HL-60 (cell line): ENCODE data around the gene APAF1.
"Not testable (repeated sequence)": the region's sequence is repeated elsewhere in the genome, so short reads cannot be mapped to it uniquely, and the experiment has no call there.

ENCODE experiments used
- DNase-seq, 2 experiments: peaks; one replicate each; pipeline ENCODE4 v3.0.0-alpha.2; 2010 to 2020; ENCODE audit warnings: low read depth in 1 of 2, low spot score in 1 of 2
- H3K27ac ChIP-seq: fragments of 250-450 bp; sonication (Bioruptor Pico); replicated peaks from 2 replicates; pipeline ENCODE4 v1.5.1; 2020; ENCODE audit warnings: mild to moderate bottlenecking, moderate library complexity
- H3K27me3 ChIP-seq: fragments of 250-450 bp; sonication (Bioruptor Pico); 2 replicates; pipeline ENCODE4 v1.5.1; 2021; ENCODE audit warnings: mild to moderate bottlenecking, moderate library complexity; ENCODE audit not compliant: insufficient read depth, poor library complexity, severe bottlenecking
- H3K4me3 ChIP-seq: replicated peaks from 2 replicates; pipeline ENCODE4 v1.5.1; 2011; ENCODE audit warnings: mild to moderate bottlenecking, control low read depth, low read length; ENCODE audit not compliant: insufficient read depth
- CTCF ChIP-seq: IDR thresholded peaks from one replicate; pipeline ENCODE4 v1.5.1; 2011; ENCODE audit warnings: low read length, control low read depth, inconsistent platforms; ENCODE audit not compliant: insufficient read depth
- GABPA ChIP-seq: IDR thresholded peaks from 2 replicates; pipeline ENCODE4 v1.6.1; 2012; ENCODE audit warnings: low read depth
- POLR2AphosphoS5 ChIP-seq: IDR thresholded peaks from 2 replicates; pipeline ENCODE4 v1.6.1; 2012; ENCODE audit warnings: low read depth
- REST ChIP-seq: IDR thresholded peaks from 2 replicates; pipeline ENCODE4 v1.6.1; 2012; ENCODE audit warnings: low read depth; ENCODE audit not compliant: insufficient replicate concordance
- SPI1 ChIP-seq: IDR thresholded peaks from 2 replicates; pipeline ENCODE4 v1.6.1; 2012; ENCODE audit warnings: low read depth, mild to moderate bottlenecking, borderline replicate concordance

Gene APAF1

GRCh38 chr12:98751580-98752115 lies 106.6 kb downstream of the APAF1 start:
- Histone ChIP-seq H3K27ac (no peak overlapping the region), H3K4me3 (no peak overlapping the region), H3K27me3 (peaks cover 7% of the 10 kb centered on the region)
- no peak for DNase-seq
- TF ChIP-seq SPI1 (no peak), REST (no peak), GABPA (no peak), POLR2AphosphoS5 (no peak), CTCF (no peak)

GRCh38 chr12:98752726-98753125 lies 107.6 kb downstream of the APAF1 start:
- no peak for DNase-seq
- no peak overlapping the region for H3K27ac ChIP-seq
- TF ChIP-seq REST (no peak), GABPA (no peak), SPI1 (no peak), CTCF (no peak), POLR2AphosphoS5 (no peak)
- H3K27me3 ChIP-seq, result no peaks in the 10 kb centered on the region
- H3K4me3 ChIP-seq, result no peak overlapping the region

GRCh38 chr12:98754095-98754494 lies 109.0 kb downstream of the APAF1 start:
- H3K4me3 ChIP-seq, result no peak overlapping the region
- no peak for DNase-seq
- TF ChIP-seq GABPA, result no peak
- no peak for TF ChIP-seq CTCF
- no peak for TF ChIP-seq SPI1
- no peak for TF ChIP-seq POLR2AphosphoS5
- H3K27me3 ChIP-seq, result no peaks in the 10 kb centered on the region
- no peak overlapping the region for H3K27ac ChIP-seq

- H3K4me3 ChIP-seq, DNase-seq, H3K27ac ChIP-seq, H3K27me3 ChIP-seq: not testable (repeated sequence)
These were observed 110.8 kb downstream of the APAF1 start for GRCh38 chr12:98755855-98756254.
